Liver (tissue), 3 donors: ENCODE results near the gene NLGN1.

ENCODE experiments used
- ATF3 ChIP-seq: IDR thresholded peaks from 2 replicates; pipeline ENCODE4 v1.6.1; 2016; ENCODE audit warnings: antibody characterized with exemption
- CTCF ChIP-seq: fragments of 150-350 bp; IDR thresholded peaks from 2 replicates; pipeline ENCODE4 v1.5.1; 2017; ENCODE audit warnings: improper control_type of control experiment, low read depth, low read length; ENCODE audit not compliant: missing input control
- EGR1 ChIP-seq, 2 donors: IDR thresholded peaks; 2 replicates each; pipeline ENCODE4 v1.6.1; 2016 to 2018; ENCODE audit warnings: antibody characterized with exemption in 2 of 2, low read depth in 2 of 2
- GABPA ChIP-seq, 2 donors: IDR thresholded peaks in 1 of 2; conservative IDR thresholded peaks in 1 of 2; 2 replicates each; pipeline ENCODE4 v1.6.1; 2016; ENCODE audit warnings: antibody characterized with exemption in 2 of 2, mild to moderate bottlenecking in 1 of 2, moderate library complexity in 1 of 2
- MAX ChIP-seq: IDR thresholded peaks from 2 replicates; pipeline ENCODE4 v1.6.1; 2016; ENCODE audit warnings: antibody characterized with exemption
- NR2F2 ChIP-seq: IDR thresholded peaks from 2 replicates; pipeline ENCODE4 v1.6.1; 2016; ENCODE audit warnings: antibody characterized with exemption
- RAD21 ChIP-seq, 2 donors: IDR thresholded peaks; 2 replicates each; pipeline ENCODE4 v1.6.1; 2016; ENCODE audit warnings: antibody characterized with exemption in 2 of 2, mild to moderate bottlenecking in 2 of 2
- REST ChIP-seq: IDR thresholded peaks from 2 replicates; pipeline ENCODE4 v1.6.1; 2016; ENCODE audit warnings: antibody characterized with exemption, mild to moderate bottlenecking
- RXRA ChIP-seq, 2 donors: IDR thresholded peaks; 2 replicates each; pipeline ENCODE4 v1.6.1; 2017 to 2018; ENCODE audit warnings: antibody characterized with exemption in 2 of 2, mild to moderate bottlenecking in 1 of 2
- TAF1 ChIP-seq: conservative IDR thresholded peaks from 2 replicates; pipeline ENCODE4 v1.6.1; 2016; ENCODE audit warnings: antibody characterized with exemption, mild to moderate bottlenecking
- YY1 ChIP-seq: IDR thresholded peaks from 2 replicates; pipeline ENCODE4 v1.6.1; 2016; ENCODE audit warnings: antibody characterized with exemption, mild to moderate bottlenecking
- donor health status: healthy.
- donor health status: healthy.

GRCh38 chr3:174276826-174277225 is 879.3 kb downstream of the NLGN1 start:
- TF ChIP-seq CTCF = no peak
- TF ChIP-seq REST = no peak
- TF ChIP-seq RAD21 (IDR thresholded peaks at IDR 0.05) = no peak
- no peak for TF ChIP-seq TAF1
- TF ChIP-seq ATF3 = no peak
- TF ChIP-seq GABPA (IDR thresholded peaks at IDR 0.05 in 1 of 2, conservative IDR thresholded peaks at IDR 0.05 in 1 of 2) = no peak
- TF ChIP-seq RXRA (IDR thresholded peaks at IDR 0.05) = no peak
- no peak for TF ChIP-seq MAX
- TF ChIP-seq EGR1 (IDR thresholded peaks at IDR 0.05; ENCODE audit: low read depth in 2 of 2) = no peak
- no peak for TF ChIP-seq YY1
- TF ChIP-seq NR2F2 = no peak
